ENCODE measurements around the gene AMER3. TPM values are rescaled to one million over a fixed set of nuclear protein-coding genes. Genes with fewer than 3 reads are reported as not detected.
"Not testable (repeated sequence)": the region's sequence is repeated elsewhere in the genome, so short reads cannot be mapped to it uniquely, and the experiment has no call there.

AMER3 gene
- total RNA-seq = not detected in 2 replicates

DNA sequence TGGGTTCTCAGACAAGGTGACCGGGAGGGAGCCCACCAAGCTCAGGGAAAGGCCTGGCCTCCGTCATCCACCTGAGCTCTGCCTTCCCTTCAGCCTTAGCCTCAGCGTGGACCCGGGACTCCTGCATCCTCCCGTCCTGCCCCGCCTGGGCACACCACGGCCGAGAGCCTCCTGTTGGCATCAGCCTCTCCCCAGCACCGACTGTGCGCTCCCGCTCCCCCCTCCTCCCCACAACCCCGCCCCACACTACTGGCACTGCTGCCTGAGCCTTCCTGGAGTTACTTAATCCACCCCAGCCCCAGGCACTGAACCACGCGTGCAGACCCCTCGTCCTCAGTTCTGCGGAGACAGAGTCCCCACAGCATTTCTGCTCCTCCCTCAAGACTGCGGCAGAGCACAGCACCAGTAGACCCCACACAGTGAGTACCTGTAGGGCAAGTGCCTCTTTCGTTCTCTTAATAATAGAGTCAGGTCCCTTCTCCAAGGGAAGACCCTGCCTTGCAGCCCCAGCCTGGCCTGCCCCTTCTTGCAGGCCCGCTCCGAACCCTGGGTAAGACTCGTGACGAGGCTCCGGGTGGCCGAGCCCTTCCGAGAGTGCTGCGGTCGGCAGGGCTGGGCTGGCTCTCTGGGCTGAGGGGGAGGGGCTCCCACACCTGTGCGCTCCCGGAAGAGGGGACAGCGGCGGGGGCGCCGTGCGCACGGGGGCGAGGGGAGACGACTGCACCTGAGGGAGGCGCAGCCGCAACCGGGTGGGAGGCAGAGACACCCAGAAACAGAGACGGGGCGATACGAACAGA lies at the start of gene AMER3:
Gene AMER3 (plus strand): TSS at position 285 of the 797 bp plus-strand sequence. CDS start 6,533 bp downstream, outside the sequence.
- DNase-seq (ENCODE audit: low read depth in 2 of 2) = no peak

- not testable (repeated sequence) for DNase-seq (ENCODE audit: low read depth in 2 of 2)
Measured at GRCh38 chr2:130714795-130715194, 40.5 kb upstream of the AMER3 start.

DNA sequence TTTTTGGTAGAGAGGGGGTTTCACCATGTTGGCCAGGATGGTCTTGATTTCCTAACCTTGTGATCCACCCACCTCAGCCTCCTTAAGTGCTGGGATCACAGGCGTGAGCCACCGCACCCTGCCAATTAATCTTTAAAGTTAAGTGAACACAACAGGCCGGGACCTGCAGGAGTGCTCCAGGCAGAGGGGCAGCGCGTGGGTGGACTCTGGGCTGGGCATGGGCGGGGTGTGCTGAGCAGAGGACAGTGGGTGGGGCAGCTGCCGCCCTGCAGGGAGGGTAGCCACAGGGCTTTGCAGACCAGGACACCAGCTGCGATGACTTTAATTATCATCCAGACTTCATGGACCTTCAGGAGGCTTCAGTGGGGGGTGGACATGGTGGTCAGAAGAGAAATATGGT lies 35.3 kb upstream of the AMER3 start:
- no peak for DNase-seq (ENCODE audit: low read depth in 2 of 2)

GRCh38 chr2:130720528-130720927 lies 34.8 kb upstream of the AMER3 start:
- no peak for DNase-seq (ENCODE audit: low read depth in 2 of 2)

DNA sequence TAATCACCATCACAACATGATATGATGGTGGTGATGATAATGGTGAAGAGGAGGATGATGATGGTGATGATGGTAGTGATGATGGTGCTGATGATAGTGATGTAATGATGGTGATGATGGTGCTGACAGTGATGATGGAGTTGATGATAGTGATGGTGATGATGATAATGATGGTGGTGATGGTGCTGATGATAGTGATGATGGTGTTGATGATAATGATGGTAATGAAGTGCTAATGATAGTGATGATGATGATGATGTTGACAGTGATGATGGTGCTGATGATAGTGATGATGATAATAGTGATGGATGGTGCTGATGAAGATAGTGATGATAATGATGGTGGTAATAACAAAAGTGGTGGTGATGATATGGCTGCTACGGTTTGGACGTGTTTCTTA lies 30.9 kb upstream of the AMER3 start:
- no peak for DNase-seq (ENCODE audit: low read depth in 2 of 2)

DNA sequence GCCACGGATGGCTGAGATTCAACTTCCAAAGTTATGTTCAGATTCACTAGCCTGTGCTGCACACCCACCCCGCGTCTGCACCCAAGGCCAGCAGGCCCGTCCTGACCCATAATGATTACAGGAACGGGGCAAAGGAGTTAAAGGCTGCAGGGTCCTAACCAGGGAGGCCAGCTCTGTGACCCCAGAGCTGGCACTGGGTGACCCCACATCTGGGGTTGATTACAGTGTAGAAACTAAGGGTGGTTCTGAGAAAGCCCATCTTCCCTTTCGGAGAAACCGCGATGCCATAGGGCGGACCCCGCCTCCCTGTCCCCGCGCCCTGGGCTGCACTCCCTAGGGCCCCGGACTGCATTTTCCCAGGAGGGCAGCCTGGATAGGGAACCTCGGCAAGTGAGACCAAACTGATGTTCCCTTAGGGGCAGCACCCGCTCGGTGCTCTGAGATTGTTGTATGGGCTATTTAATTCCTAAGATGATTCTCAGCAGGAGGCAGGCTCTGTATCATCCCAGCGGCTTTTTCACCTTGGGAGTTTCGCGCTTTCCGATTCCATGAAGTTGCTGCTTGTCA lies 28.6 kb upstream of the AMER3 start:
- no peak for DNase-seq (ENCODE audit: low read depth in 2 of 2)

- peak; percentile 74 to 88 for DNase-seq (ENCODE audit: low read depth in 2 of 2)
Measured at GRCh38 chr2:130727286-130727924, 27.9 kb upstream of the AMER3 start.

DNA sequence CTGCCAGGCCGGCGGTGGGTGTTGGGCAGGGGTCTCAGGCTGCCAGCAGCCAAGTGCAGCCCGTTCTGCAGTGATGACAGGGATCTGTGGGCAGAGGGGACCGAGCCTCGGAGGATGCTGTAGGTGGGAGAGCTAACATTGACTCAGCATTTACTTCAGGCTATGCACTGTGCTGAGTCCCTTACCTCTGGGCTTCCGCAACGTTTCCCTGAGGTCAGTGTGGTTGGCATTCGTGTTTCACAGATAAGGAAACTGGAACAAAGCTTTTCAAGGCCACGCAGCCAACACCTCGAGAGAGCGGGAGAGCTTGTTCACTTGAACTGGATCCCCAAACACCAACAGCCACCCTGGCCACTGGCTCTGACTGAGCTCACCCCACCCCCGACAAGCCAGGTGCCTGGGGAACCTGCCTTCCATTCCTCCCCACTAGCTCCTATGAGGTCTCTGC lies 27.3 kb upstream of the AMER3 start:
- DNase-seq (ENCODE audit: low read depth in 2 of 2) = peak in 1 of 2 donors; percentile 7

GRCh38 chr2:130728549-130729316 lies 26.6 kb upstream of the AMER3 start, which contains the start of gene GPR148:
GPR148 (plus strand) TSS chr2:130729070; CDS start chr2:130729152, 82 bp downstream.
- DNase-seq (ENCODE audit: low read depth in 2 of 2) = no peak

DNA sequence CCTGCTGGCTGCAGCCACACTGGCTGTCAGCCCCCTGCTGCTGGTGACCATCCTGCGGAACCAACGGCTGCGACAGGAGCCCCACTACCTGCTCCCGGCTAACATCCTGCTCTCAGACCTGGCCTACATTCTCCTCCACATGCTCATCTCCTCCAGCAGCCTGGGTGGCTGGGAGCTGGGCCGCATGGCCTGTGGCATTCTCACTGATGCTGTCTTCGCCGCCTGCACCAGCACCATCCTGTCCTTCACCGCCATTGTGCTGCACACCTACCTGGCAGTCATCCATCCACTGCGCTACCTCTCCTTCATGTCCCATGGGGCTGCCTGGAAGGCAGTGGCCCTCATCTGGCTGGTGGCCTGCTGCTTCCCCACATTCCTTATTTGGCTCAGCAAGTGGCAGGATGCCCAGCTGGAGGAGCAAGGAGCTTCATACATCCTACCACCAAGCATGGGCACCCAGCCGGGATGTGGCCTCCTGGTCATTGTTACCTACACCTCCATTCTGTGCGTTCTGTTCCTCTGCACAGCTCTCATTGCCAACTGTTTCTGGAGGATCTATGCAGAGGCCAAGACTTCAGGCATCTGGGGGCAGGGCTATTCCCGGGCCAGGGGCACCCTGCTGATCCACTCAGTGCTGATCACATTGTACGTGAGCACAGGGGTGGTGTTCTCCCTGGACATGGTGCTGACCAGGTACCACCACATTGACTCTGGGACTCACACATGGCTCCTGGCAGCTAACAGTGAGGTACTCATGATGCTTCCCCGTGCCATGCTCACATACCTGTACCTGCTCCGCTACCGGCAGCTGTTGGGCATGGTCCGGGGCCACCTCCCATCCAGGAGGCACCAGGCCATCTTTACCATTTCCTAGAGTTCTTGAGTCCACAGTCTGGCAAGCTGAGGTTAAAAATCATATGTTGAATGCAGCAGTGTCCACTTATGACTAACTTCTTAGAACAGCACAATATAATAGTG lies 25.7 kb upstream of the AMER3 start:
- DNase-seq (ENCODE audit: low read depth in 2 of 2) = no peak

DNA sequence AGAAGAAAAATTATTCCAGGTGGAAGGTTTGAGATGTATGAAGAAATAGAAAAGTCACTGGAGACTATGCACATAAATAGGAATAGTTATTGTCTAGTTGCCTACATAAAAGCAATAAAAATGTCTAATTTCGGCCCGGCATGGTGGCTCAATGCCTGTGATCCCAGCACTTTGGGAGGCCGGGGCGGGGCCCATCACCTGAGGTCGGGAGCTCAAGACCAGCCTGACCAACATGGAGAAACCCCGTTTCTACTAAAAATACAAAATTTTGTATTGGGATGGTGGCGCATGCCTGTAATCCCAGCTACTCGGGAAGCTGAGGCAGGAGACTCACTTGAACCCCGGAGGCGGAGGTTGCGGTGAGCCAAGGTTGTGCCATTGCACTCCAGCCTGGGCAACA lies 23.1 kb upstream of the AMER3 start:
- not testable (repeated sequence) for DNase-seq (ENCODE audit: low read depth in 2 of 2)

DNA sequence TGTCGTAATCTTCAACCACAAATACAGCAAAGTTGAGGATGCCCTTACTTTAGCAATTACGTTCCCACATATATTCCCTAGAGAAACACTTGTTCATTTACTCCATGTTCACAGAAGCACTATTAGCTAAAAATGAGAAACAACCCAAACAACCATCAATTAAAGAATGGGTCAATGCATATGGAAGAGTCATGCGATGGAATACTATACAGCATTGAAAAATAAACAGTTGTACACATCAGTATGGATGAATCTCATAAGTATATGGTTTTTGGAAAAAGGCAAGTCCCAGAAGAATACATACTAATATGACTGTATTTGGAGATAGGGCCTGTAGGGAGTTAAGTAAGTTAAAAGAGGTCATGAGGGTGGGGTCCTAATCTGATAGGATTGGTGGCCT lies 20.1 kb upstream of the AMER3 start:
- no peak for DNase-seq (ENCODE audit: low read depth in 2 of 2)

GRCh38 chr2:130736487-130736886 lies 18.9 kb upstream of the AMER3 start:
- DNase-seq (ENCODE audit: low read depth in 2 of 2) = no peak

- no peak for DNase-seq (ENCODE audit: low read depth in 2 of 2)
Measured at GRCh38 chr2:130737592-130737991, 17.7 kb upstream of the AMER3 start.

DNA sequence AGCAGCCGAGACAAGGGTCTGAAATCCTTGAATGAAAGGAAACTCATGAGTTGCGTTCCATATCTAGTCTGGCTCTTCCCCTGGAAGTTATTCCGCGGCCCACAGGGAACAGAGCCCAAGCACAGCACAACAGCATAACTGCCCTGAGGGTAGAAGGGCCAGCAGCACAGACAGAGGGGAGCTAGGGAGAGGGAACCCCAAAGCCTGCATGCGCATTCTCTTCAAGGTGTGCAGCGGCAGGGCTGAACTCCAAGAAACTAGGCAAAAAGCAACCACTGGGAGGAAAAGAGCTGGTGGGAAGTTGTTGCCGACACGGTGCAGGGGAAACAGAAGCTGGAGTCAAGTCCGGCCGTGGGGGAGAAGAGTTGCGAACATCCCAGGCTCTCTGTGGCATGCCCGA lies 14.7 kb upstream of the AMER3 start:
- DNase-seq (ENCODE audit: low read depth in 2 of 2) = no peak

DNA sequence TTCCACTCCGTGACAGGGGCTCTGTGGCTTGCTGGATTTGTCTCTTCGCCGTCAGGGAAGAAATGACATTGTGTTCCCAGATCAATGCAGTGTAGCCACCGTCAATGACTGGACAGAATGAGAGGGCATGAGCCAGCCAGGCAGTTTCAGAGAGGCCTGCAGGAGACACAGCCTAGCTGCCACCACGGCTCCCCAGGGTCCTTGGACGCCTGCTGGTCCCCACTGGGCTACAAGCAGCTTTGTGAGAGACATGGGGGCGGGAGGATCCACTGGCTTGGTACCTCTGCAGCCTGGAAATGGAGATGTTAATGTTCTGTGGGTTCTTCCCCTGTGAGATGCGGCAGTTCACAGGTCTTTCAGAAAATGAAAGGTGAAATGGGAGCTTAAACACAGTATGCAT lies 12.1 kb upstream of the AMER3 start:
- no peak for DNase-seq (ENCODE audit: low read depth in 2 of 2)

DNA sequence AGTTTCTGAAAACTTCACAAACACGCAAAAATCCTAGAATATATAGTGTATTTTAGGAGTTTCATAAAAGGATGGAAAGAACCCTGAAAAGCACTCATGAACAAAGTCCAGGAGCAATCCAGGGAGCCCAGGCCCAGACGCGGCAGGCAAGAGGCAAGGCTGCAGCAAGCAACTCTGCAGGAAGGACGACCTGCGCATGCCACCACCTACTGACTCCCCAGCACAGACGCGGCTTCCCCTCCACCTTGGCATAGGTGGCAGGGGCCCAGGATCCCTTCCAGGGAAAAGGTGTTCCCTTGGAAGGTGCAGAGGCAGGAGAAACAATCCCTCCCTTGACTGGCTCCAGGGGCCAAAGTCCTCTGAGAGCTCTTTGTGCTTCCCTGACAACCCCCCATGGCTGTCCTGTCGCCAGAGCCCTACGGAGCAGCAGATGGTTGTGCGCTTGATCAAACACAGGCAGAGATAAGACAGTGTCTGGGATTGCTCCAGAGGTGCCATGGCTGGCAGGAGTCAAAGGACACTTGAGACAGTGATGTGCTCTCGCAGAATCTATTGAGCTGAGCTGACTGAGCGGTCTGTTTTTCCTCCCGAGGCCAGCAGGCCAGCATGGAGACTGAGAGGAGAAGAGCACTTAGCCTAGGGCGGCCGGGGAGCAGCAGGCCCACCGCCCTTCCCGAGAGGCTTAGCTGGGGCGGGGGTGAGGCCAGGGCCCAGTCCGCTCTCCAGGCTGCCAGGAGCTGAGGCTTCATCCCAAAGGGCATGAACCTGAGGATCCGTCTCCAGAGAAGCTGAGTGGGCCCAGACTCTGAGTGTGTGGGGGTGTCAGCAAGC lies 10.8 kb upstream of the AMER3 start:
- DNase-seq (ENCODE audit: low read depth in 2 of 2) = no peak

DNA sequence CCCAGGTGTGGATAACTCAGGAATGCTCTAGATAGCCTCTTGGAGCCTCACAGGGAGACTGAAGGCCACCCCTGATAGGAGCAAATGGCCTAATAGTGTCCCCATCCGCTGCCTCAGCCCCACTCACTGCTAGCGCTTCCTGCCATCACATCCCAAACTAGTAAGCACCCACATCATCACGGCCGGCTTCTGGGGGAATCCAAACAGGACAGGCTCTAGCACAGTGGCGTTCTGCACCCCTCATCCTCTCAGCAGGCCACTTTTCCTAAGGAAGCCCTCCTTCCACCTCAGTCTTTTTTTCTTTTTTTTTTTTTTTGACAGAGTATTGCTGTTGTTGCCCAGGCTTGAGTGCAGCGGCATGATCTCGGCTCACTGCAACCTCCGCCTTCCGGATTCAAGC lies 6.3 kb upstream of the AMER3 start:
- DNase-seq (ENCODE audit: low read depth in 2 of 2) = no peak

- no peak for DNase-seq (ENCODE audit: low read depth in 2 of 2)
Measured at GRCh38 chr2:130749641-130750040, 5.7 kb upstream of the AMER3 start.

DNA sequence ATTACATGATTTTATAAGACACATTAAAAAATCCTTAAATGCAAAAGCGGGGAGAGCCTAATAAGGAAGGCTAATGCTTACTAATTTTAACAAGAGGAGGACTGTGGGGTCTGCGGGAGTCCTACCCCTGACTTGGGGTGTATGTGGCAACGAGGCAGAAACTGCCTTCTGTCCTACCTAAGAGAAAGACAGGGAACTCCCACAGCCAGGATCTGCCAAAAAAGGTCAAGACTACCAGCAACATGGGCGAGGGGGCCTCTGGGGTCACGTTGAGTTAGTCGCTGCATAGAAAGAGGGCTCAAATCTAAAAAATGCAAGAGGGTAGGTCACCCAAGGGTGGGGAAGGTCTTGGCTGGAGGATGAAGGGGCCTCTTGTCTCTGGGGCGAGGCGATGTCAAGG lies 529 bp upstream of the AMER3 start:
- DNase-seq (ENCODE audit: low read depth in 2 of 2) = no peak
